GM12874 (cell line): Measurements from ENCODE around the gene LRP1.

Source experiments
- TF ChIP-seq, protein P1 (sequence below): IDR thresholded peaks from 2 replicates; pipeline ENCODE4 v1.5.1; 2011; ENCODE audit warnings: low read depth, mild to moderate bottlenecking, control low read depth, low read length, moderate library complexity; ENCODE audit not compliant: insufficient read depth

LRP1 gene

DNA sequence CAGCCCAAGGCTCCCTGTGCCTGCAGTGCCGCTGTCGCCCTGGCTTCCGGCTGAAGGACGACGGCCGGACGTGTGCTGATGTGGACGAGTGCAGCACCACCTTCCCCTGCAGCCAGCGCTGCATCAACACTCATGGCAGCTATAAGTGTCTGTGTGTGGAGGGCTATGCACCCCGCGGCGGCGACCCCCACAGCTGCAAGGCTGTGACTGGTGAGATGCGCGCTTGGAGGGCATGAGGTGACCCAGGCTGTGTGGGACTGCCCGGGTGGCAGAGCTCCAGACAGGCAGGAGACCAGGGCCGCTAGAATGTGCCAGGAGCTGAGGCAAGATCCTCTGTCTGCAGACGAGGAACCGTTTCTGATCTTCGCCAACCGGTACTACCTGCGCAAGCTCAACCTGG, 68.7 kb downstream of the LRP1 start:
- TF ChIP-seq, protein P1, sequence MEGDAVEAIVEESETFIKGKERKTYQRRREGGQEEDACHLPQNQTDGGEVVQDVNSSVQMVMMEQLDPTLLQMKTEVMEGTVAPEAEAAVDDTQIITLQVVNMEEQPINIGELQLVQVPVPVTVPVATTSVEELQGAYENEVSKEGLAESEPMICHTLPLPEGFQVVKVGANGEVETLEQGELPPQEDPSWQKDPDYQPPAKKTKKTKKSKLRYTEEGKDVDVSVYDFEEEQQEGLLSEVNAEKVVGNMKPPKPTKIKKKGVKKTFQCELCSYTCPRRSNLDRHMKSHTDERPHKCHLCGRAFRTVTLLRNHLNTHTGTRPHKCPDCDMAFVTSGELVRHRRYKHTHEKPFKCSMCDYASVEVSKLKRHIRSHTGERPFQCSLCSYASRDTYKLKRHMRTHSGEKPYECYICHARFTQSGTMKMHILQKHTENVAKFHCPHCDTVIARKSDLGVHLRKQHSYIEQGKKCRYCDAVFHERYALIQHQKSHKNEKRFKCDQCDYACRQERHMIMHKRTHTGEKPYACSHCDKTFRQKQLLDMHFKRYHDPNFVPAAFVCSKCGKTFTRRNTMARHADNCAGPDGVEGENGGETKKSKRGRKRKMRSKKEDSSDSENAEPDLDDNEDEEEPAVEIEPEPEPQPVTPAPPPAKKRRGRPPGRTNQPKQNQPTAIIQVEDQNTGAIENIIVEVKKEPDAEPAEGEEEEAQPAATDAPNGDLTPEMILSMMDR, result no peak

DNA sequence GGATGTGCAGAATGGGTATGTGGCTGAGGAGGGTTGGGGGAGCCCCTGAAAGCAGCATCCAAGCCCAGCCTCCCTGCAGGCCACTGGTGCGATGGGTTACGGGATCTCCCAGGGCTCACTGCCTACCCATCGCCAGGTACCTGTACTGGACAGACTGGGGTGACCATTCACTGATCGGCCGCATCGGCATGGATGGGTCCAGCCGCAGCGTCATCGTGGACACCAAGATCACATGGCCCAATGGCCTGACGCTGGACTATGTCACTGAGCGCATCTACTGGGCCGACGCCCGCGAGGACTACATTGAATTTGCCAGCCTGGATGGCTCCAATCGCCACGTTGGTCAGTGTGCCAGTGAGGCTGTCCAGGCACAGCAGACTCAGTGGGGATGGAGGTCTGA, 70.0 kb downstream of the LRP1 start:
- TF ChIP-seq, protein P1, result no peak

DNA sequence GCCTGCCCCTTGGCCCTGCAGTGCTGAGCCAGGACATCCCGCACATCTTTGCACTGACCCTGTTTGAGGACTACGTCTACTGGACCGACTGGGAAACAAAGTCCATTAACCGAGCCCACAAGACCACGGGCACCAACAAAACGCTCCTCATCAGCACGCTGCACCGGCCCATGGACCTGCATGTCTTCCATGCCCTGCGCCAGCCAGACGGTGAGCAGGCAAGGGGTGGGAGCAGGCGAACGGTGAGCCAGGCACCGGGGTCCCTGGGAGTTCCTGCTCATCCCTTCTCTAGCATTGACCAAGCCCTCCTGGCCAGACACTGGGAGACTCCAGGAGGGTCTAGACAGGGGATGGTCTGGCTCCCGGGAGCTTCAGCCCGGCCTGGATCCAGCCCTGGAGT, 70.9 kb downstream of the LRP1 start:
- TF ChIP-seq, protein P1, result no peak

DNA sequence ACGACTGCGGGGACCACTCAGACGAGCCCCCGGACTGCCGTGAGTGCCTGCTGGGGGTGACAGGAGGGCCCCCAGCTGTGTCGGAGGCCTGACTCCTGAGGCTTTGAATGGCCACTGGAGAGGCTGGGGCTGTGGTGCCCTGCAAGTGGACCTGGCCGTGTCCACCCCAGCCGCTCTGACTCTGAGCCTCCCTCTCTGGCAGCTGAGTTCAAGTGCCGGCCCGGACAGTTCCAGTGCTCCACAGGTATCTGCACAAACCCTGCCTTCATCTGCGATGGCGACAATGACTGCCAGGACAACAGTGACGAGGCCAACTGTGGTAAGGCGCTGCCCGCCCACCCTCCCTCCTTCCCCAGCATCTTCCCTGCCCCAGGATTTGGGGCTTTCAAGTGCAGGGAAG, 72.2 kb downstream of the LRP1 start:
- TF ChIP-seq, protein P1, result no peak

DNA sequence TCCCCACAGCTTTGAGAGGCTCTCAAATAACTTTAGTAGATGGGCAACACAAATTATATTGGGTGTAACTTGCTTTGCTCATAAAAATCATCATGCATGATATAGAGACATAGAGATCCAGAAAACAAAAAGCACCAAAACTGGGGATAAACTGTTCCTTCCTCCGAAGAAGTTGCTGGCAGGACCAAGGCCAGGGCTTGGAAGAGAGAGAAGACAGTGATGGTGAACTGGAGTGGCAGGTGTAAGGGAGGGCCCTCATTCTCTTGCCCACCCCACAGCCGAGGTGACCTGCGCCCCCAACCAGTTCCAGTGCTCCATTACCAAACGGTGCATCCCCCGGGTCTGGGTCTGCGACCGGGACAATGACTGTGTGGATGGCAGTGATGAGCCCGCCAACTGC, 72.9 kb downstream of the LRP1 start:
- TF ChIP-seq, protein P1, result no peak

DNA sequence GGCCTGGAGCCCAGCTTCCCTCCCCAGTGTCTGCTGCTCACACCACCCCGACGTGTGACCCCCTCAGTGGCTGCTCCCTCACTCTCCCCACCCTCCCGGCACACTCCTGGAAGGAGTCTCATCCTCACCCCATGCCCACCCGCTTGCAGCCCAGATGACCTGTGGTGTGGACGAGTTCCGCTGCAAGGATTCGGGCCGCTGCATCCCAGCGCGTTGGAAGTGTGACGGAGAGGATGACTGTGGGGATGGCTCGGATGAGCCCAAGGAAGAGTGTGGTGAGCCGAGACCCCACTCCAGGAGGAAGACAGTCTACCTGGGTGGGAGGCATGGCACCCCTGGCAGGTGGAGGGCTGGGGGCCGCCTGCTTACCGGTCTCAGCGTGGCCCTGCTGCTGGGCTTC, 73.3 kb downstream of the LRP1 start:
- TF ChIP-seq, protein P1, result no peak

DNA sequence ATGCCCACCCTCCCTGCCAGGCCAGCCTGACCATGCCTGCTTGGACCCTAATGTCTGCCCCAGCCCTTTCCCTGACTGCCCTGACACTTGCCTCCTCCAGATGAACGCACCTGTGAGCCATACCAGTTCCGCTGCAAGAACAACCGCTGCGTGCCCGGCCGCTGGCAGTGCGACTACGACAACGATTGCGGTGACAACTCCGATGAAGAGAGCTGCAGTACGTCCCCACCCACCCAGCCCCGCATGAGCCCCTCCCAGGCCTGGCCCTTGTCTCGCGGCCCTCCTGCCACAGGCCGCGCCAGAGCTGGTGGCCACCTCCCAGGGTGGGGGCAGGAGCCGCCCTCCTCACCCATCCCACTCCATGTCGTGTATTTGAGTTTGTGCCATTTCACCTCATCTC, 74.0 kb downstream of the LRP1 start:
- TF ChIP-seq, protein P1, result no peak

DNA sequence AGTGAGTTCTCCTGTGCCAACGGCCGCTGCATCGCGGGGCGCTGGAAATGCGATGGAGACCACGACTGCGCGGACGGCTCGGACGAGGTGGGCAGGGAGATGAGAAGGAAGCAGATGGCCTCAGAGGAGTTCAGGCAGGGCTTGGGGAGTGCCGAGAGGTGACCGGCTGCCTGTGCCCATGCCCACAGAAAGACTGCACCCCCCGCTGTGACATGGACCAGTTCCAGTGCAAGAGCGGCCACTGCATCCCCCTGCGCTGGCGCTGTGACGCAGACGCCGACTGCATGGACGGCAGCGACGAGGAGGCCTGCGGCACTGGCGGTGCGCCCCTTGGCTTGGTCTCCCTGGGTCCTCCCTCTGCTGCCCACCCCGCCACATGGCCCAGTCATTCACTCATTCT, 74.9 kb downstream of the LRP1 start:
- TF ChIP-seq, protein P1, result no peak
